SU-DHL-6 (cell line): Measurements from ENCODE around the gene CNTN4.

Experiments used
- EZH2phosphoT487 ChIP-seq: fragments of 200-600 bp; sonication (generic), shearing (Covaris generic); conservative IDR thresholded peaks from 2 replicates; pipeline ENCODE4 v1.6.1; 2018; ENCODE audit warnings: mild to moderate bottlenecking, antibody characterized with exemption, low read length, moderate library complexity, mixed read lengths
- TF ChIP-seq, protein P1 (sequence below): fragments of 200-600 bp; sonication (generic); IDR thresholded peaks from one replicate; pipeline ENCODE4 v1.5.1; 2017; ENCODE audit warnings: antibody characterized with exemption, mild to moderate bottlenecking, low read length, moderate library complexity; ENCODE audit not compliant: insufficient read depth, poor library complexity, severe bottlenecking

GRCh38 chr3:3074551-3075257, 976.0 kb downstream of the CNTN4 start:
- TF ChIP-seq, protein P1, sequence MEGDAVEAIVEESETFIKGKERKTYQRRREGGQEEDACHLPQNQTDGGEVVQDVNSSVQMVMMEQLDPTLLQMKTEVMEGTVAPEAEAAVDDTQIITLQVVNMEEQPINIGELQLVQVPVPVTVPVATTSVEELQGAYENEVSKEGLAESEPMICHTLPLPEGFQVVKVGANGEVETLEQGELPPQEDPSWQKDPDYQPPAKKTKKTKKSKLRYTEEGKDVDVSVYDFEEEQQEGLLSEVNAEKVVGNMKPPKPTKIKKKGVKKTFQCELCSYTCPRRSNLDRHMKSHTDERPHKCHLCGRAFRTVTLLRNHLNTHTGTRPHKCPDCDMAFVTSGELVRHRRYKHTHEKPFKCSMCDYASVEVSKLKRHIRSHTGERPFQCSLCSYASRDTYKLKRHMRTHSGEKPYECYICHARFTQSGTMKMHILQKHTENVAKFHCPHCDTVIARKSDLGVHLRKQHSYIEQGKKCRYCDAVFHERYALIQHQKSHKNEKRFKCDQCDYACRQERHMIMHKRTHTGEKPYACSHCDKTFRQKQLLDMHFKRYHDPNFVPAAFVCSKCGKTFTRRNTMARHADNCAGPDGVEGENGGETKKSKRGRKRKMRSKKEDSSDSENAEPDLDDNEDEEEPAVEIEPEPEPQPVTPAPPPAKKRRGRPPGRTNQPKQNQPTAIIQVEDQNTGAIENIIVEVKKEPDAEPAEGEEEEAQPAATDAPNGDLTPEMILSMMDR: no peak
- TF ChIP-seq EZH2phosphoT487: no peak
